ENCODE results near the gene KIF2C. TPM values are rescaled to one million over a fixed set of nuclear protein-coding genes. Genes with fewer than 3 reads are reported as not detected.

KIF2C gene
- total RNA-seq, 4 donors from 2014 or later, result 0.38 to 2.0 (median 1.7) TPM; not detected in 1

DNA sequence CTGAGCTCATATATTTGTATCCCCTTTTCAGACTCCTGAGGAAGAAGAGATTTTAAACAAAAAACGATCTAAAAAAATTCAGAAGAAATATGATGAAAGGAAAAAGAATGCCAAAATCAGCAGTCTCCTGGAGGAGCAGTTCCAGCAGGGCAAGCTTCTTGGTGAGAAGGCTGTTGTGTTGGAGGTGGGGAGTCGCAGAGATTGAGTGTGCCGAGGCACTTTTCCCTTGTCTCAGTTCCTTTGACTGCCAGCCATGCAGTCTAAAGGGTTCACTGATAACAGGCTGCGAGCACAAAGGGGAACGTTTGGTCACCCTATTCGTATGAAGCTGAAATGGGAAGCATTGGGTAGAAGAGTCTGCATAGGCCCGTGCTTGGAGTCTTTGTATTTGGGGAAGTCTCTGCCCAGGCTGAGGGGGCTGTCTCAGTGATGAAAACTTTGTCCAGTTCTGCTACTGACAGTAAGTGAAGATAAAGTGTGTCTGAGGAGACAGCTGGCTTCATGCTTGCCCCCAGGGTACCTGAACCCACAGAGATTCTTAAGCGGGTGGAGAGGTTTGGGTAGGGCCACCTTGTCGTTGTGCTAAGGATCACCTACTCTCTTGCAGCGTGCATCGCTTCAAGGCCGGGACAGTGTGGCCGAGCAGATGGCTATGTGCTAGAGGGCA, 38.5 kb downstream of the KIF2C start:
- TF ChIP-seq, protein P1, sequence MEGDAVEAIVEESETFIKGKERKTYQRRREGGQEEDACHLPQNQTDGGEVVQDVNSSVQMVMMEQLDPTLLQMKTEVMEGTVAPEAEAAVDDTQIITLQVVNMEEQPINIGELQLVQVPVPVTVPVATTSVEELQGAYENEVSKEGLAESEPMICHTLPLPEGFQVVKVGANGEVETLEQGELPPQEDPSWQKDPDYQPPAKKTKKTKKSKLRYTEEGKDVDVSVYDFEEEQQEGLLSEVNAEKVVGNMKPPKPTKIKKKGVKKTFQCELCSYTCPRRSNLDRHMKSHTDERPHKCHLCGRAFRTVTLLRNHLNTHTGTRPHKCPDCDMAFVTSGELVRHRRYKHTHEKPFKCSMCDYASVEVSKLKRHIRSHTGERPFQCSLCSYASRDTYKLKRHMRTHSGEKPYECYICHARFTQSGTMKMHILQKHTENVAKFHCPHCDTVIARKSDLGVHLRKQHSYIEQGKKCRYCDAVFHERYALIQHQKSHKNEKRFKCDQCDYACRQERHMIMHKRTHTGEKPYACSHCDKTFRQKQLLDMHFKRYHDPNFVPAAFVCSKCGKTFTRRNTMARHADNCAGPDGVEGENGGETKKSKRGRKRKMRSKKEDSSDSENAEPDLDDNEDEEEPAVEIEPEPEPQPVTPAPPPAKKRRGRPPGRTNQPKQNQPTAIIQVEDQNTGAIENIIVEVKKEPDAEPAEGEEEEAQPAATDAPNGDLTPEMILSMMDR (IDR thresholded peaks at IDR 0.05; ENCODE audit: low read depth), result no peak

DNA sequence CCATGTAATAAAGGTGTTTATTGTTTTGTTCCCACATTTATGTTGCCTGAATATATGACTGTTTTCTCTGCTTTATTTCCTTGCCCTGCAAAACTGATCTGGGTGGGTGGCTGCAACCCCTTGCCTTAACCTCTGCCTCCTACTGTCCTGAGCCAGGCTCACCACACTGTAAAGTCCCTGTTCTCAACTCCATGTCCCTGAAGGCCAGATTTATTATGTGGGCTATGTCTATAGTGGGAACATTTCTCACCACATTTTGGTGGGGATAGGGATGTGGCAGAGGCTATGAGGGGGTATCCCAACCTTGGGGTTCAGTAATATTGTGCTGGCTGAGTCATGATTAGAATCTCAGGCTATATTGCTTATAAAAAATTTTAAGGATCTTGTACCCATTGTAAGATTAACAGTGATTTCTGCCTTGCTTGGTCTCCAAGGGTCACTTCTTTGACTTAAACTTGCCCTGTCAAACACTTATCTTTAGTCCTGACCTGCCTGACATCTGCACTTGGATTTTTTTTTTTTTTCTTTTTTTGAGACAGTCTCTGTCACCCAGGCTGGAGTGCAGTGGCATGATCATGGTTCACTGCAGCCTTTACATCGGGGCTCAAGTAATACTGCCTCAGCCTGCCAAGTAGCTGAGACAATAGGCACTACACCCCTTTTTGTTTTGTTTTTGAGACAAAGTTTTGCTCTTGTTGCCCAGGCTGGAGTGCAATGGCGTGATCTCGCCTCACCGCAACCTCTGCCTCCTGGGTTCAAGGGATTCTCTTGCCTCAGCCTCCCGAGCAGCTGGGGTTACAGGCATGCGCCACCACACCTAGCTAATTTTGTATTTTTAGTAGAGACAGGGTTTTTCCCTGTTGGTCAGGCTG, 39.3 kb downstream of the KIF2C start:
- TF ChIP-seq, protein P1 (IDR thresholded peaks at IDR 0.05; ENCODE audit: low read depth), result no peak

DNA sequence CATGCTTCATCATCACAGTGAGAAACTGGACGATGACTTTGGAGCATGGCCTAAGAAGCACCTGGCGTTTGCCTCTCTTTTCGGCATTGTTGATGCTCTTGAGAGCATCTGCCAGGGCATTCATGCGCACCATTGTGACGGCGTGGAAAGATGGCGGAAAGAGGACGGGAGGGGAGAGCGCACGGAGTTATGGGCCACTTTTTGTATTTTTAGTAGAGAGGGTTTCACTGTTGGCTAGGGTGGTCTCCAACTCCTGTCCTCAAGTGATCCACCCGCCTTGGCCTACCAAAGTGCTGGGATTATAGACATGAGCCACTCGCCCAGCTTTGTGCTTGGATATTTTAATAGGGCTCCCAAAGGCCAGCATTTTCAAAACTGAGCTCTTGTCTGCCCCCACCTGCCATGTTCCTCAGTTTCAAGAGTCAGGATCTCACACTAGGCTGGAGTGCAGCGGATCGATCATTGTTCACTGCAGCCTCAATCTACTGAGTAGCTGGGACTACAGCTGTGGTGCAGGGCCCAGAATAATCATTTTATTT, 41.0 kb downstream of the KIF2C start:
- TF ChIP-seq, protein P1 (IDR thresholded peaks at IDR 0.05; ENCODE audit: low read depth), result no peak

DNA sequence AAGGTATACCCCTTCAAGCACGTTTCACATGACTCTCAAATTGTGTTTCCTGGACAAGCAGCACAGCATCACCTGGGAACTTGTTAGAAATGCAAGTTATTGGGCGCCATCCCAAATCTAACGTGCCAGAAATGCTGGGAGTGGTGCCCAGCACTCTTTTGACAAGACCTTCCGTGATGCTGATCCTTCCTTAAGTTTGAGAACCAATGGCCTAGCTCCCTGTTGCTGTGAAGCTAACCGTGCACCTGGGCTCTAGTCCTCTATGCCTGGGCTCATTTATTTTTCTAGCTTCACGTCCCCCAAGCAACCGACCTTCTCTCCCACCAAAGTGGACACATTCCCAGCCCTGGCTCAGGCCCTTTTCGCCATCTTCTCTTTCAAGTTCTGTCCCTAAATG, 44.1 kb downstream of the KIF2C start:
- TF ChIP-seq, protein P1 (IDR thresholded peaks at IDR 0.05; ENCODE audit: low read depth), result no peak

DNA sequence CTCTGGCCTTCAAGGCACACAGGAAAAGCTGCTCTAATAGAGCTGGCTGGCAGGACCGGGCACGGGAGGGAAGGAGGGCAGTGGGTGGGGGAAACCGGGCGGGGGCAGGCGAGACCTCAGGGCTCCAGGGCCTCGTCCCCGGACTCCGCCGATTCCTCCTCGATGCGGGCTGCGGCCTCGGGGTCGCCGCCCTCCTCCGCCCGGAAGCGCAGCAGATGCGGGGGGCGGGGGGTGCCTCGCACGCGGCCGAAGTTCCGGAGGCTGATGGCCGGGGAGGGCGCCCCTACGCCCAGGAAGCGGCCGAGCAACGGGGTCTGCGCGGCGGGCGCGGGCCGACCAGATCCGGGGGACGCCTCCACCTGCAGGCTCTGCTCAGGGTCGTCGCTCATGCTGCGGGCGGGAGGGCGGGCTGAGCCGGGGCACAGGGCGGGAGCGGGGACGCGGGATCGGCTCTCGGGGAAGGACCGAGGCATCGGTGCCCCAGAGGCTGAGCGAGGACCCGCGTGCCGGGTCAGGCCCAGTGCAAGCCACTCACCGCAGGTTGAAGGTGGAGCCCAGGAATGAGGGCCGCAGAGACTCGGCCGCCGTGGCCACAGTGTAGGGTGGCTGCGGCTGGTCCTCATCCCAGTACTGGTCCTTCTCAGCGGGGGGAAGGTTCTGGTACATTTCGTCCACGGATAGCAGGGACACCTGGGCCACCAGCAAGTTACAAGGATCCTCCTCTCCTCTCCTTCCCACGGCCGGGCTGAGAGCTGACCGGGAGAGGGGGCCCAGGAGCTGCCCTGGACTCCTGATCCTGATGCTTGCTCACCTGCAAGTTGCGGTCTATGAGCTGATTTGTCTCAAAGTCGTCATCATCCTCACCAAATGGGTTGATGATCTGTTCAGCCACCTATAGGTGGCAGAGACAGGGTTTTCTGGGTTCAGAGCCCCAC, 44.7 kb downstream of the KIF2C start:
- TF ChIP-seq, protein P1 (IDR thresholded peaks at IDR 0.05; ENCODE audit: low read depth), result no peak

DNA sequence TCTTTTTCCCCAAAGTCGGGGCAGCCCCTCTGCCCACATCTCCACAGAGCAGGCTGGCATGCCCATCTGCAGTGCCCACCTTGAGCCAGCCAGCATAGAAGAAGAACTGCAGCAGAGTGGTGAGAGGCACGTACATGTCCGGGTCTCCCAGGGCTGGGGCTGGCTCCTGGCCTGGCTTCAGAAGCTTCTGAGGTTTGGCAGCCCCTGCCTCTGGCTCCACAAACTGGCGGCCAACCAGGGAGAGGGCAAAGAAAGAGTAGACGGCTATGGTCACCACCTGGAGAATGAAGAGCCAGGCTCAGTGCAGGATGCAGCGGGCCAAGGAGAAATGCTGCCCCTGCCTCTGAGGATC, 45.4 kb downstream of the KIF2C start:
- TF ChIP-seq, protein P1 (IDR thresholded peaks at IDR 0.05; ENCODE audit: low read depth), result no peak
